Endothelial cell of umbilical vein (primary cell): ENCODE measurements around the gene CACNA1E.
"Not testable (repeated sequence)": the region's sequence is repeated elsewhere in the genome, so short reads cannot be mapped to it uniquely, and the experiment has no call there.

Source experiments
- CTCF ChIP-seq, 2 donors: IDR thresholded peaks; 1 replicate in 1 of 2; 2 replicates in 1 of 2; pipeline ENCODE4 v1.5.1; 2011; ENCODE audit warnings: low read length in 2 of 2, mild to moderate bottlenecking in 2 of 2, moderate library complexity in 2 of 2, control low read depth in 1 of 2, inconsistent platforms in 1 of 2, low read depth in 1 of 2; ENCODE audit not compliant: insufficient read depth in 1 of 2; ENCODE audit errors: extremely low read depth in 1 of 2
- EZH2 ChIP-seq: IDR thresholded peaks from 2 replicates; pipeline ENCODE4 v1.6.1; 2012; ENCODE audit warnings: borderline replicate concordance, low read depth, mild to moderate bottlenecking, moderate library complexity, low read length, inconsistent platforms; ENCODE audit not compliant: severe bottlenecking
- FOS ChIP-seq: IDR thresholded peaks from 2 replicates; pipeline ENCODE4 v1.6.1; 2011; ENCODE audit warnings: mild to moderate bottlenecking, low read length, moderate library complexity, borderline replicate concordance; ENCODE audit not compliant: insufficient read depth
- JUN ChIP-seq: IDR thresholded peaks from 2 replicates; pipeline ENCODE4 v1.6.1; 2011; ENCODE audit warnings: borderline replicate concordance, low read depth; ENCODE audit not compliant: insufficient read length, insufficient read depth
- POLR2A ChIP-seq: IDR thresholded peaks from 2 replicates; pipeline ENCODE4 v1.6.1; 2012; ENCODE audit warnings: low read depth, mild to moderate bottlenecking, control low read depth, low read length
- POLR2AphosphoS5 ChIP-seq: IDR thresholded peaks from 2 replicates; pipeline ENCODE4 v1.6.1; 2012; ENCODE audit warnings: low read depth, mild to moderate bottlenecking, control low read depth, low read length, moderate library complexity; ENCODE audit not compliant: insufficient read depth

- not testable (repeated sequence) for TF ChIP-seq CTCF (IDR thresholded peaks at IDR 0.05; ENCODE audit: extremely low read depth in 1 of 2, insufficient read depth in 1 of 2, low read depth in 1 of 2, low read length in 2 of 2); FOS; EZH2; POLR2A; POLR2AphosphoS5; JUN
Observed at GRCh38 chr1:181832173-181832880, 349.0 kb downstream of the CACNA1E start.
